Measurements from ENCODE around the gene MTM1.

MTM1 gene

GRCh38 chrX:150610043-150610442 lies 41.6 kb downstream of the MTM1 start:
- no peak for DNase-seq

DNA sequence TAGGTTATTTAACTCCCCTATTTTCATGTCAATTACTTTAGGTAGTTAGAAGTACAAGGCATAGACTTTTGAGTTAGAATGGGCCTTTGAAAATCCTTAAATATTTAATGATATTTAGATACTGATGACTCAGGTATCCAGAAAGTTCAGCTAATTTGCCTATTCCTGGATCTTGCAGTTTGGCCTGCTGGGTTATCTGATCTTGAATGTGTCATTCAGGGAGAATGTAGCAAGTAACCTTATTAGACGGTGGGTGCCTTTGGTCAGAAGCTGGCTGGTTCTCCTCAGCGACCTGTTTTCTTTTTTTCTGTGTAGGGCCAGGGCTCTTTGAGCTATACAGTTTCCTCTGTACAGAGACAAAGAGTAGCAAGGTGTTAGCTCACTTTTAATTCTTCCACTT lies 42.0 kb downstream of the MTM1 start:
- DNase-seq = no peak

GRCh38 chrX:150615356-150615755 lies 46.9 kb downstream of the MTM1 start:
- no peak for DNase-seq

GRCh38 chrX:150616179-150616862 lies 47.9 kb downstream of the MTM1 start:
- no peak for DNase-seq

DNA sequence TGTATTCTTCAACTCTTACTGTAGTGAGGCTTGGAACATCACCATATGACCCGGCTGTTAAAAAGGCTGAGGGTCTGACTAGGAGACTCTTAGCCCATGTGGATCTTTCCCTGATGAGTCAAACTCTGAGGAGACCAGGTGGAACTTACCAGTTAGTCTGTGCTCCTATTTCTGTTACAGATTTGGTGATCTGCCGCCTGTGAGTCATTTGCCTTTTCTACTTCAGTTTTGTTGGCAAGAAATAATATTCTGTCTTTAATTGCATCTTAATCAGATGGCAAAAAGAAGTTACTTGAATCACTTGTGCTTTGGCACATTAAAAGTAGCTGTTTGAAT lies 48.4 kb downstream of the MTM1 start:
- DNase-seq = no peak

DNA sequence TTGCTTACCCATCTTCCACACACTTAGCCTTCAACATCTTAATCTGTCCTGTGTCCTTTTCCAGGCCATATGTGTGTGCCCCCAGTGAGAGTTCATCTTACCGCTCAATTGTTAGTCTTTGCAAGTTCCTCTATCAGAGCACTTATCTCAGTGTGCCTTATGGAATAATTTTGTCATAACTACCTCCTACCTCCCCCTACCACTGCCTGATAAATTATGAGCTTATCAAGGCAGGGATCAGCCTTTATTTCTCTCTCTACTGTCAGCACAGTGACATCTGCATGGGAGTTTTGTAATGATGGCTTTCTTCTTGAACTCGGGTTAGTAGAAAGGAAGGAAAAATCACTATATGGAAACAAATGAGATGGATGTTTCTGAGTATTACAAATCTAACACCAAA lies 53.2 kb downstream of the MTM1 start:
- no peak for DNase-seq

GRCh38 chrX:150623583-150623982 lies 55.2 kb downstream of the MTM1 start:
- no peak for DNase-seq

GRCh38 chrX:150625097-150625496 lies 56.7 kb downstream of the MTM1 start:
- DNase-seq = no peak

- no peak for DNase-seq
These were observed 57.5 kb downstream of the MTM1 start for GRCh38 chrX:150625875-150626274.

DNA sequence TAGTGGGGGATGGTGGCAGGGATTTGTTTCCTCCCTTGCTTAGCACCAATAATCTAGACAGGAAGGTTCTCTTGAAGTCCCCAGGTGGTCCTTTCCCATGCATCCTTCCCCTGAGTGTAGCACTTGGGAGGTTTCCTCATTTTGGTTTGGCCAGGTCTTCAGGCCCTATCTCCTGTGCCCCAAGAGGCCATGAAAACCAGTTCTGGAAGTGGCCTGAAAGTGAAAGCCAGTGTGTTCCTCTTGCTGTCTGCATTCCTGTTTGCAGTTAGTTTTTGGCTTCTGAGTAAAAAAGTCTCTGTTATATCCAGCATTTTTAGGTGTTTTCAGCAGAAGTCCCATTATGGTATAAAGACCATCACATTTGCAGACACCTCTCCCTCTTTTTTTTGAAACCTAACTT lies 59.5 kb downstream of the MTM1 start:
- no peak for DNase-seq

GRCh38 chrX:150635952-150636351 lies 67.5 kb downstream of the MTM1 start:
- DNase-seq = peak; percentile 51

GRCh38 chrX:150642423-150642822 lies 74.0 kb downstream of the MTM1 start:
- DNase-seq = no peak

DNA sequence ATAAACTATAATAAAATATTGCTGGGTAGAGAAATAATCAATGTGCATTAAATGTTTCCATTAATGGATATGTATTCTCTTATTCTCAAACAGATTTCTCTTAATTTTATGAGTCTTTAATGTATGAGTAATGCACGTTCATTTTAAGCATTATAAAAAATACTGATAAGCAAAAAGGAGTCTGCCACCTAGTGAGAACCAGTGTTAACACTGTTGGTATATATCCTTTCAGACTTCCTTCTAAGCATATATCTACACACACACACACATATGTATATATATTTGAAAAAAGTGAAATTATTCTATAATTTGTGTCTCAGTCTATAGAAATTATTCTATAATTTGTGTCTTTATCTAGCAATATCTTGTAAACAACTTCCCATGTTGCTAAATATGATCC lies 74.8 kb downstream of the MTM1 start:
- DNase-seq = no peak

DNA sequence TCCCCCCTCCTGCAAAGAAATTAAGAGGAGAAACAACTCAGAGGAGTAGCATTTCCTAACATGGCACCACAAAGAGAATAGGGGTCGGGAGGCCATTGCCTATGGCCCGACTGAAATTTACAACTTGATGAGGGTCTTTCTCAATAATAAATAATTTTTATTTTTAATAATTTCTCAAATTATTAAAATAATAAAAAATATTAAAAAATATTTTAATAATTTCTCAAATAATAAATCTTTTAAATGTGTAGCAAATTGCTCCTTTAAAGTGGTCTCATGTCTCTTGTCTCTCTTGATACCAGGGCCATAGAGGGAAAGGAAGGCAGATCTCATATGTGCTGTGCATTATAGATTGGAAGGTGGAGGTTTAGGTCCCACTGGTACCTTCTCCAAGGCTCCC lies 75.5 kb downstream of the MTM1 start:
- DNase-seq = no peak

GRCh38 chrX:150644422-150644821 lies 76.0 kb downstream of the MTM1 start:
- DNase-seq = no peak

DNA sequence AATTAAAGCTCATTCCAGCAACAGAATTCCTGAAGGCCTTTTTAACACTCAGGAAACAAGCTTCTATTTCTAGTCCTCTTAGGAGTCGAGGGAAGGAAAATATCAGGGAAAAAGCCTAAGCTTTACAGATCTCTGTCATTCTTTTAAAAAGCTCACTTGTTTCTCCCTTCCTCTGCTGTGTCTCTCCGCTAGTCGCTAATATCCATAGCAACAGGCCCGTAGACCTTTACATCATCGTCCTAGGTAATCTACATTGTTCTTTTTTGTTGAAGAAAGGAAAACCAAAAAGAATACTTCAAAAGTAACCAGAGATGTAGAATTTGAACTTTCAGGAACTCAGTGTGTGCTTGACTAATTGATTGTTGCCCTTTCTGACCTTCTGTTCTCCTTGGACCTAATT lies 78.9 kb downstream of the MTM1 start:
- DNase-seq = no peak

DNA sequence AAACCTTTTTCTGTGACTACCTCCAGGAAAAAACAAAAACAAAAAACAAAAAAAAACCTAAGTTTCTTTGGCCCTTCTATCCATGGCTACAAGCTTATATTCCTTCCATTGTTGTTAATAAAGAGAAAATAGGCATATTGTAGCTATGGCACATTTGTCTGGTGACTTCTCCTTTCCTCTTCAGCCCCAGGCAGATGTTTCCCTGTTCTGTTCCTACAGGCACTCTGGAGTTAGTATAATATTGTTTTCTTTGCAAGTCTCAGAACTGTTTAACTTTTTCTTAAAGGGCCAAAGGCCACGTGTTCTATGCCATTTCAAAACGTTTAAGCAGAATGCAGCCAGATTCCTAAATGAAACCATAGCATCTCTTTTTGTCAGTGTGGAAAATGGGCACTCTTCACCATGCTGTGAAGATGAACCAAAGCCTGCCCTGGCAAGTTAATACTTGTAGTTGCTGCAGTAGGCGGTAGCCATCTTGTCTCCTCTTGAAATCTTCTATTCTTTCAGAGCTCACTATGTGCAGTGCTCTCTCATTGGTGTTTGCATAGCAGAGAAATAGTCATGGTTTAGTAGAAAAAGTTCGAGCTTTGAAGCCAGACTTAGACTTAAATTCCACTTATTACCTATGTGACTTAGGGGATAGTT lies 80.0 kb downstream of the MTM1 start:
- DNase-seq = no peak

DNA sequence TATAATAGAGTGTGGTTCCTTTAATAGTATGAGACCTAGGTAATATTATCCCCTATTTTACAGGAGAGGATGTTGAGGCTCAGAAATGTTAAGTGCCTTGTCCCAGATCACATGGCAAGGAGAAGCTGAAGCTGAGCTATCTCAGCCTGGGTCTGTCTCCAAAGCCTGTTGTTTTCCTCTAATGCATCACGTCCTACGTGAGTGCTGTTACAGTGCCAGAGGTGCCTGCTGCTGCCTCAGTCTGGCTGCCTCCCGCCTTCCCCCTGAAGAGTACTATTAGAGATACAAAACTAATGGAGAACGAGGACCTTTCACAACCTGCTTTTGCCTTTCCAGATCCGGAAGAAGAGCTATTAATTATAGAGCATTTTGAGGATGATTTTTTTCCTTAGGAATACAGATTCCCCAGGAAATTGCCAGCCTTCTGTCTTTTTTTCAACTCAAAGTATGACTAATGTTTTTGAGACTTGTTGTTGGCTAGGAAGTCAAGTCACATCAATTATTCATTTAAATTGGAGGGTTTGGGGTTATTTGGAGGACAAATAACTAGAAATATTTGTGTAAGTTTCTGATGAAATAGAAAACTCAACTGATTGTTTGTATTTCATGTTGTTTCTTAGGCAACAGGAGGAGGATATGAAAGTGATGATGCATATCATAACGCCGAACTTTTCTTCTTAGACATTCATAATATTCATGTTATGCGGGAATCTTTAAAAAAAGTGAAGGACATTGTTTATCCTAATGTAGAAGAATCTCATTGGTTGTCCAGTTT lies 80.9 kb downstream of the MTM1 start:
- DNase-seq = no peak

DNA sequence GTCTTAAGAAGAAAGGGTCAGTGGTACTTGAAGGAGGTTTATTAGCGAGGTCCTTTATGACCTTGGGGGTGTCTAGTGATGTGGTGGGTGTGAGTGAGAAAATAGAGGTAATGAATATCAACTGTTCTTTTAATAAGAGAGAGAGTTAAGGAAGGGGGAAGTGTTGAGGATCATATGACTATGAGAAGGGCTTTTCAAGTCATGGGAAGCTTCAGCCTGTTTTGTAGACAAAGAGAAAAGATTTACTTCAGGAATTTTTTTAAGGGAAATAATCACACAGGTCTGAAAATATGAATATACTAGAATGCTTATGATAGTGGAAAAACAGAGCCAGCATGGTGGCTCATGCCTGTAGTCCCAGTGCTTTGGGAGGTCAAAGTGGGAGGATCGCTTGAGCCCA lies 83.5 kb downstream of the MTM1 start:
- DNase-seq = no peak

- no peak for DNase-seq
These were observed 87.4 kb downstream of the MTM1 start for GRCh38 chrX:150655788-150656187.

DNA sequence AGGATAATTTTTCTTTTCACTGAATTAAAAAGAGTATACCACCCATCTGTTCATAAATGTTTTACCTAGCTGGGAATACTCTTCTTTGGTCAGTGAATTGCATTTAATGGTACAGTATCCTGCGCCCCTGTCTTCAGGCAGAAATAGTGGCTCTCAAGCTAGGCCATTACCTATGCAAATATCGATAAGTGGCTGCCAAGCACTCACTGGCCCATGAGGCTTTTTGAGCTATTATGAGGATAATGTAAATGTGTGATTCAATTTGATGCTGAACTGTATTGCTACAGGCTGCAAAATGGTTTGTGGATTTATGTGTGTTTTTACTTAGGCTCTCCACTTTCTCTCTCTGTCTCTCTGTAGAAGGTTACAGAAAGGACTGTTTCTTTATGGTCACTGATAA lies 94.7 kb downstream of the MTM1 start:
- DNase-seq = no peak

- no peak for DNase-seq
These were observed 95.9 kb downstream of the MTM1 start for GRCh38 chrX:150664290-150664689.

GRCh38 chrX:150676221-150676620 lies 107.8 kb downstream of the MTM1 start:
- DNase-seq = no peak

- DNase-seq = no peak
These were observed 112.6 kb downstream of the MTM1 start for GRCh38 chrX:150680974-150681373.
